ENCODE data around the gene SLC7A7. TPM values are rescaled to one million over a fixed set of nuclear protein-coding genes. Genes with fewer than 3 reads are reported as not detected.

The SLC7A7 gene
- total RNA-seq, 2 experiments from 2014 or later: 0.45 TPM; not detected in 1

DNA sequence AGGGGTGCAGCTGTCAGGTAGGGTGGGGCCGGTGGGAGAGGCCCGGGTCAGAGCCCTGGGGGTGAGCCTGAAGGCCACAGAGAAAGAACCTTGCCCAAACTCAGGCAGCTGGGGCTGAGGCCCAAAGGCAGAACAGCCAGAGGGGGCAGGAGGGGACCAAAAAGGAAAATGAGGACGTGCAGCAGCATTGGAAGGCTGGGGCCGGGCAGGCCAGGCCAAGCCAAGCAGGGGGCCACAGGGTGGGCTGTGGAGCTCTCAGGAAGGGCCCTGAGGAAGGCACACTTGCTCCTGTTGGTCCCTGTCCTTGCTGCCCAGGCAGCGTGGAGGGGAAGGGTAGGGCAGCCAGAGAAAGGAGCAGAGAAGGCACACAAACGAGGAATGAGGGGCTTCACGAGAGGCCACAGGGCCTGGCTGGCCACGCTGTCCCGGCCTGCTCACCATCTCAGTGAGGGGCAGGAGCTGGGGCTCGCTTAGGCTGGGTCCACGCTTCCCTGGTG, 31.6 kb upstream of the SLC7A7 start:
- intact Hi-C loops (cut with micrococcal nuclease): no loop called here
- ChIA-PET POLR2A (no interaction called here), CTCF (interaction anchor here (20.8 kb wide), 1 partner anchor 18 kb away, joined by 469 read pairs; the partner anchor contains the start of genes MMP14 and MRPL52)
- no peak for DNase-seq
- H3K4me1 Mint-ChIP-seq (ENCODE audit: low read depth): no peaks in the 10 kb centered on the region
- H3K4me3 Mint-ChIP-seq: no peak overlapping the region
- ATAC-seq: no peak
- no peaks in the 10 kb centered on the region for H3K9me3 Mint-ChIP-seq
- no peaks in the 10 kb centered on the region for H3K36me3 Mint-ChIP-seq (ENCODE audit: low read depth)
- H3K27ac Mint-ChIP-seq: no peak overlapping the region
- TF ChIP-seq, protein P1, sequence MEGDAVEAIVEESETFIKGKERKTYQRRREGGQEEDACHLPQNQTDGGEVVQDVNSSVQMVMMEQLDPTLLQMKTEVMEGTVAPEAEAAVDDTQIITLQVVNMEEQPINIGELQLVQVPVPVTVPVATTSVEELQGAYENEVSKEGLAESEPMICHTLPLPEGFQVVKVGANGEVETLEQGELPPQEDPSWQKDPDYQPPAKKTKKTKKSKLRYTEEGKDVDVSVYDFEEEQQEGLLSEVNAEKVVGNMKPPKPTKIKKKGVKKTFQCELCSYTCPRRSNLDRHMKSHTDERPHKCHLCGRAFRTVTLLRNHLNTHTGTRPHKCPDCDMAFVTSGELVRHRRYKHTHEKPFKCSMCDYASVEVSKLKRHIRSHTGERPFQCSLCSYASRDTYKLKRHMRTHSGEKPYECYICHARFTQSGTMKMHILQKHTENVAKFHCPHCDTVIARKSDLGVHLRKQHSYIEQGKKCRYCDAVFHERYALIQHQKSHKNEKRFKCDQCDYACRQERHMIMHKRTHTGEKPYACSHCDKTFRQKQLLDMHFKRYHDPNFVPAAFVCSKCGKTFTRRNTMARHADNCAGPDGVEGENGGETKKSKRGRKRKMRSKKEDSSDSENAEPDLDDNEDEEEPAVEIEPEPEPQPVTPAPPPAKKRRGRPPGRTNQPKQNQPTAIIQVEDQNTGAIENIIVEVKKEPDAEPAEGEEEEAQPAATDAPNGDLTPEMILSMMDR (IDR thresholded peaks at IDR 0.05): no peak
- peaks cover 9% of the 10 kb centered on the region for H3K27me3 Mint-ChIP-seq

DNA sequence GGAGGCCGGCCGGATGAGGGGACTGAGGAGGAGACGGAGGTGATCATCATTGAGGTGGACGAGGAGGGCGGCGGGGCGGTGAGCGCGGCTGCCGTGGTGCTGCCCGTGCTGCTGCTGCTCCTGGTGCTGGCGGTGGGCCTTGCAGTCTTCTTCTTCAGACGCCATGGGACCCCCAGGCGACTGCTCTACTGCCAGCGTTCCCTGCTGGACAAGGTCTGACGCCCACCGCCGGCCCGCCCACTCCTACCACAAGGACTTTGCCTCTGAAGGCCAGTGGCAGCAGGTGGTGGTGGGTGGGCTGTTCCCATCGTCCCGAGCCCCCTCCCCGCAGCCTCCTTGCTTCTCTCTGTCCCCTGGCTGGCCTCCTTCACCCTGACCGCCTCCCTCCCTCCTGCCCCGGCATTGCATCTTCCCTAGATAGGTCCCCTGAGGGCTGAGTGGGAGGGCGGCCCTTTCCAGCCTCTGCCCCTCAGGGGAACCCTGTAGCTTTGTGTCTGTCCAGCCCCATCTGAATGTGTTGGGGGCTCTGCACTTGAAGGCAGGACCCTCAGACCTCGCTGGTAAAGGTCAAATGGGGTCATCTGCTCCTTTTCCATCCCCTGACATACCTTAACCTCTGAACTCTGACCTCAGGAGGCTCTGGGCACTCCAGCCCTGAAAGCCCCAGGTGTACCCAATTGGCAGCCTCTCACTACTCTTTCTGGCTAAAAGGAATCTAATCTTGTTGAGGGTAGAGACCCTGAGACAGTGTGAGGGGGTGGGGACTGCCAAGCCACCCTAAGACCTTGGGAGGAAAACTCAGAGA, 30.8 kb upstream of the SLC7A7 start:
- Mint-ChIP-seq H3K9me3 (no peaks in the 10 kb centered on the region), H3K27me3 (peaks cover 11% of the 10 kb centered on the region), H3K27ac (no peak overlapping the region), H3K4me1 (ENCODE audit: low read depth) (no peaks in the 10 kb centered on the region), H3K36me3 (ENCODE audit: low read depth) (no peaks in the 10 kb centered on the region), H3K4me3 (no peak overlapping the region)
- no peak for DNase-seq
- ChIA-PET CTCF (interaction anchor here (1.0 to 2.5 kb wide), 2 partner anchors 23 to 80 kb away, joined by 3 to 6 read pairs; partner anchors contain the start of gene OXA1L), POLR2A (interaction anchor here (0.8 kb wide), 1 partner anchor 276 kb away, joined by 3 read pairs; no protein-coding TSS in a partner anchor)
- no peak for ATAC-seq
- intact Hi-C loops (cut with micrococcal nuclease): no loop called here
- TF ChIP-seq, protein P1 (IDR thresholded peaks at IDR 0.05): no peak

DNA sequence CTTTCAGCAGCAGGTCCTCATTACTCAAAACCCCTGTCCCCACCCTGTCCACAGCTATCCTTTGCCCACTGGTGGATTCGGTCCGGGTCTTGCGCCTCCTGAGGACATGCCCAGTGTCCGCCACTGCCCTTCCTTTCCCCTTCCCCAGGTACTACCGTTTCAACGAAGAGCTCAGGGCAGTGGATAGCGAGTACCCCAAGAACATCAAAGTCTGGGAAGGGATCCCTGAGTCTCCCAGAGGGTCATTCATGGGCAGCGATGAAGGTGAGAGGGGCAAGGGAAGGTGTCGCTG, 29.8 kb upstream of the SLC7A7 start:
- peaks cover 14% of the 10 kb centered on the region for H3K27me3 Mint-ChIP-seq
- no peak for DNase-seq
- ChIA-PET POLR2A (interaction anchor here (0.8 to 0.9 kb wide), 2 partner anchors 14 to 28 kb away, joined by 3 to 5 read pairs; no protein-coding TSS in a partner anchor), CTCF (interaction anchor here (0.6 to 2.5 kb wide), 5 partner anchors 9 to 275 kb away, joined by 3 to 6 read pairs (median 3); partner anchors contain the start of gene OXA1L)
- H3K4me1 Mint-ChIP-seq (ENCODE audit: low read depth): no peaks in the 10 kb centered on the region
- H3K27ac Mint-ChIP-seq: no peak overlapping the region
- intact Hi-C loops (cut with micrococcal nuclease): no loop called here
- TF ChIP-seq, protein P1 (IDR thresholded peaks at IDR 0.05): no peak
- no peaks in the 10 kb centered on the region for H3K36me3 Mint-ChIP-seq (ENCODE audit: low read depth)
- H3K9me3 Mint-ChIP-seq: no peaks in the 10 kb centered on the region
- no peak overlapping the region for H3K4me3 Mint-ChIP-seq
- no peak for ATAC-seq

DNA sequence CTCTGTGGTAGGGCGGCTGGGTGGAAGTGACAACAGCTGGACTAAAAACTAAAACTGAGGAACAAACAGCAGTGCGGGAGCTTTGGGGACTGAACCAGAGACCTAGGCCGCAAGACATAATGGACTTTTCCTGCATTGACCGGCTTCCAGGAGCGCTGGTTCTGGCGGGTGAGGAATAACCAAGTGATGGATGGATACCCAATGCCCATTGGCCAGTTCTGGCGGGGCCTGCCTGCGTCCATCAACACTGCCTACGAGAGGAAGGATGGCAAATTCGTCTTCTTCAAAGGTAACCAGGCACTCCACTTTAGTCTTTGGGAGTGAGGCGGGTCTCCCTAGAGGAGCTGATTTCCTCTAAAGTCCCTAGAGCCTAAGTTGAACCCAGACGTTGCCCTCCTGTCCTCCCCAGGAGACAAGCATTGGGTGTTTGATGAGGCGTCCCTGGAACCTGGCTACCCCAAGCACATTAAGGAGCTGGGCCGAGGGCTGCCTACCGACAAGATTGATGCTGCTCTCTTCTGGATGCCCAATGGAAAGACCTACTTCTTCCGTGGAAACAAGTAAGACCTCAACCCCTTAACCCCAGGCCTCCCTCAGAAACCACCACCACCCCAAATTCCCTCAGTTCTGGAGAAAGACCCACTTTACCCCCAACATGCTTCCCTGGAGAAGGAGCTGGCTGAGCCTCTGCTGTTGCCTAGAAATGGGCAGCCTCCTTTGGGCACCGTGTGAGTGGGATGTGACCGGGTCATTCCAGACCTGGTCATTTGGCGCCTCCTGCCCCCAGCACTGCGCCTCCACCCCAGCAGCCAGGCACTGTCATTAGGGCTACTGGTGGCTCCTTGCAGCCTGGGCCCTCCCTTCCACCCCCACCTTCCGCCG, 29.2 kb upstream of the SLC7A7 start:
- no peaks in the 10 kb centered on the region for H3K9me3 Mint-ChIP-seq
- POLR2A ChIA-PET: interaction anchor here (0.8 to 0.9 kb wide), 2 partner anchors 14 to 28 kb away, joined by 3 to 5 read pairs; no protein-coding TSS in a partner anchor
- H3K27me3 Mint-ChIP-seq: peaks cover 14% of the 10 kb centered on the region
- CTCF ChIA-PET: interaction anchor here (1.0 to 2.5 kb wide), 3 partner anchors 9 to 274 kb away, joined by 3 to 6 read pairs (median 5); no protein-coding TSS in a partner anchor
- H3K4me3 Mint-ChIP-seq: no peak overlapping the region
- H3K4me1 Mint-ChIP-seq (ENCODE audit: low read depth): no peaks in the 10 kb centered on the region
- H3K36me3 Mint-ChIP-seq (ENCODE audit: low read depth): no peaks in the 10 kb centered on the region
- no peak for ATAC-seq
- TF ChIP-seq, protein P1 (IDR thresholded peaks at IDR 0.05): no peak
- no peak for DNase-seq
- no peak overlapping the region for H3K27ac Mint-ChIP-seq
- intact Hi-C loops (cut with micrococcal nuclease): no loop called here

Data from activated CD8-positive, alpha-beta T cell treated with anti-CD3 and anti-CD28 coated beads for 36 hours (primary cell).